GM03348 (cell line): ENCODE results near the gene RPL3.
A peak's percentile ranks its signal among the peaks of the same experiment; 100 is the strongest.

Experiments
- DNase-seq: peaks from one replicate; pipeline ENCODE4 v3.0.0; 2012; ENCODE audit warnings: low spot score

The RPL3 gene

DNA sequence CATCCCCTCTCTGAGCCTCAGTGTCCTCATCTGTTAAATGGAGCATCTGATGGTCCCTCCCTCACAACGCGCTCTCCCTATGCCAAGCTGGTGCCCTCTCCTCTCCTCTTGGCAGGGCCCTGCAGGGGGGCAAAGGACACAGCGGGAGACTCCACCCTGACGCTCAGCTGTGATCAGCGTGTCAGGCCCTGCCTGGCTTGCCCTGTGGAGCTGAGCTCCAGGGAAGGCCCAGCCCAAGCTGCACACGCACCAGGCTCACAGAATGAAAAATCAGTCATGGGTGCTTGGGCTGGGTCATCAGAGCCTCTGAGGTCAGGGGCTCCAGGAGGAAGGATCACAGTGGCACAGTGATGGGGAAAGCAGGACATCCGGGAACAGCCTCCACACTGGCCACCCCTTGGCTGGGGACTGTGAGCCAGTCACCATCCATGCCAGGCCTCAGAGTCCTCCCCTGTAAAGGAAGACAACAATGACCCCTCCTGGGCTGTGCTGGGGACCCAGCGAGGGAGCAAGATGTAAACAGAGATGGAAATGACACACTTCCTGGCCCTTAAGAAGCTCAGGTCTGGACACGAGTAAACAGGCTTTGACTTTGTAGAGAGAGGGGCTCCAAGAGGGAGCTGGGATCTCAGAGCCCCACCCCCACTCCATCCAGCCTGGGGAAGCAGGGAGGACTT, 36.6 kb downstream of the RPL3 start:
- no peak for DNase-seq

DNA sequence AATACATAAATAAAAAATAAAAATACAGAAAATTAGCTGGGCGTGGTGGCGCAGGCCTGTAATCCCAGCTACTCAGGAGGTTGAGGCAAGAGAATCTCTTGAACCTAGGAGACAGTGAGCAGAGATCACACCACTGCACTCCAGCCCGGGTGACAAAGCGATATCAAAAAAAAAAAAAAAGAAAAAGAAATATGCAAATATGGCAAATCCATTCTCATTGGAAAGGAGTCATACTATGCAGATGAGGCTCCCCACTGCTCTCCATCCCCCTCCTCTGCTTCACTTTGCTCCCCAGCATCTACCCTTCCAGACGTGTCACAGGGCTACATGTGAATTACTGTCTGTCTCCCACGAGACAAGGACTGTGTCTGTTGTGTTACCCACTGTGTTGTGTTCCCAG, 38.3 kb downstream of the RPL3 start:
- no peak for DNase-seq

DNA sequence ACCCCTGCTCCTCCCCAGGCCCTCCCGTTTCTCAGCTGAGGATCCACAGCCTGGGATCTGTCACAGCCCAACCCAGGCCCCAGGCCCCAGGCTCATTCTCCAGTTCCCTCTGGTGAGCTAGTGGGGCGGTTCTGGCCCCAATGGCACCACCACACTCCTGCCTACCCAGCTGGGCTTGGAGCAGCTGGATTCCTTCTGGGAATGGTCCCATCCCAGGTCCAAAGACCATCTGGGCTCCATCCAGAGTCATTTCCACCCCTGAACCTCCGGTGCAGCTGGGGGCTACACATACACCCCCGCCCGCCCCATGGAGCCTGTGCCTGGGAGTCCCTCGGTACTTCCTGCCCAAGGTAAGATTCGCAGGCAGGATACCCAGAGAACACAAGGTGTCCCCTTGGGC, 39.2 kb downstream of the RPL3 start:
- DNase-seq: no peak

DNA sequence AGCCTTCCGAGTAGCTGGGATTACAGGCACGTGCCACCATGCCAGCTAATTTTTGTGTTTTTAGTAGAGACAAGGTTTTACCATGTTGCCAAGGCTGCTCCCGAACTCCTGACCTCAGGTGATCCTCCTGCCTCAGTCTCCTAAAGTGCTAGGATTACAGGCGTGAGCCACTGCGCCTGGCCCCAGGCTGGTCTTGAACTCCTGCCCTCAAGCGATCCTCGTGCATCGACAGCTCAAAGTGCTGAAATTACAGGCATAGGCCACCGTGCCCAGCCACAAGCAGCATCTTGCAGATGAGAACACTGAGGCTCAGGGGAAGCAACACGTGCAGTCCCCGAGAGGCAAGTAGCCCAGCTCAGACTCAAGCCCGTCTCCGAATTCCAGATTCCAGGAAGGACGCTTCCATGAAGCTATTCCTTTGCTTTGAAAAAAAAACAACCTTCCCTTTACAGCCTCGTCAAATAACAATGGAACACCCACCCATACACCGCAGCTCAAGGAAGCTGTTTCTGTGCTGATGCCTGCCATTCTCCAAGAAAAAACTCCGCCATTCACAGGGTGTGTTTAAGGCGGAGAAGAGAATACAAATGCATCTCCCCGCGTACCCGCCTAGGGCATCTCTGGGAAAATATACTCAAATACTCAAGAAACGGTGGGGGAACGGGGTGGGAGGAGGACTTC, 40.1 kb downstream of the RPL3 start:
- no peak for DNase-seq

DNA sequence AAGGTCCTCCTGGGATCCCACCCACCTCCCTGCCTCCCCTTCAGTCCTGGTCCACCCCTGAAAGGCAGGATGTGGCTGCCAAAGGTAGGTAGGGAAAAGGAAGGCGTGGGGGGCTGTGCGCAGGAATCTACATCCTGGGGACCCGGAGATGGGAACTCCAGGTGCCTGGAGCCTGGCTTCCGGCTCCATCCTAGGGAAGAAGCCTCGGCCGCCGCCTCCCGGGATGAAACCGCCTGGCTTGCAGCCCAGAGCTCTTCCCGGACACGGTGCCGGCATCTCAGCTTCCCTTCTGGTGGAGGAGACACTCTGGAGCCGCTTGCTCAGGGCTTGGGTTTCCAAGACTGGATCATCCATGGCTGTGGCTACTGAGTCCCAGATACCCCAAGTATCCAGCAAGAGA, 41.4 kb downstream of the RPL3 start:
- DNase-seq: peak; percentile 76

DNA sequence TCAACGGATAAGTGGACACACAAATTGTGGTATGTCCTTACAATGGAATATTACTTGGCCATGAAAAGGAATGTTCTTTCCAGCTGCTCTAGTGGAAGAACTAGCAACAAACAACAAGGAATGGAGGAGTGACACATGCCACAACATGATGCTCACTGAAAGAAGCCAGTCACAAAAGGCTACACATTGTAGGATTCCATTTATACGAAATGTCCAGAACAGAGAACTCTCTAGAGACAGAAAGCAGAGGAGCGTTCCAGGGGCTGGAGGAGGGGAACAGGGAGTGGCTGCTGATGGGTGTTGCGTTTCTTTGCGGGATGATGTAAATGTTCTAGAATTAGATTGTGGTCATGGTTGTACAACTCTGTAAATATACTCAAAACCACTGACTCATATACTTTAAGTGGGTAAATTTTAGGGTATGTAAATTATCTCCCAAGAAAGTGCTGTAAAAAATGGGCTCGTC, 42.2 kb downstream of the RPL3 start:
- DNase-seq: no peak

DNA sequence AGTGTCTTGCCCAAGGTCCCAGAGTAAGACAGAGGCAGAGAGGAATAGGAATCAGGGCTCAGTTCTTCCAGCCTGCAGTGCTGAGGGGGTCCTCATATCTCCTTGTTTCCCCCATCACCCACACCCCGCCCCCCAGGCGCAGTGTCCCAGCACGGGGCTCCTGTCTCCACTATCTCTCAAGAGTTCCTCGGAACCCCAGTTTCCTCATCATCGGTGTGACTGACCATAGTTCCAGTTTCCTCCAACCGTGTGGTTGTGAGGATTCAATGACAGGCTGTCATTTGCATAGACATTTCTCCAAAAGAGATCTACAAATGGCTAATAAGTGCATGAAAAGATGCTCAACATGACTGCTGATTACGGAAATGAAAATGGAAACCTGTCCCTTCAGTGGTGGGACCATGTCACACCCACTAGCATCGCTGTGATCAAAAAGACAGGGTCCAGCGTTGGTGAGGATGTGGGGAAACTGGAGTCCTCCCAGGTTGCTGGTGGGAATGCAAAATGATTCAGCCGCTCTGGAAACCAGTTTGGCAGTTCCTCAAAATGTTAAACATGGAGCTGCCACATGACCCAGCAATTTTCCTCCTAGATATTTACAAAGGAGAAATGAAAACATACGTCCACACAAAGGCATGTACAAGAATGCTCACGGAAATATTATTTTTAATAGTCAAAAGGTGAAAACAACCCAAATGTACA, 42.8 kb downstream of the RPL3 start:
- no peak for DNase-seq

DNA sequence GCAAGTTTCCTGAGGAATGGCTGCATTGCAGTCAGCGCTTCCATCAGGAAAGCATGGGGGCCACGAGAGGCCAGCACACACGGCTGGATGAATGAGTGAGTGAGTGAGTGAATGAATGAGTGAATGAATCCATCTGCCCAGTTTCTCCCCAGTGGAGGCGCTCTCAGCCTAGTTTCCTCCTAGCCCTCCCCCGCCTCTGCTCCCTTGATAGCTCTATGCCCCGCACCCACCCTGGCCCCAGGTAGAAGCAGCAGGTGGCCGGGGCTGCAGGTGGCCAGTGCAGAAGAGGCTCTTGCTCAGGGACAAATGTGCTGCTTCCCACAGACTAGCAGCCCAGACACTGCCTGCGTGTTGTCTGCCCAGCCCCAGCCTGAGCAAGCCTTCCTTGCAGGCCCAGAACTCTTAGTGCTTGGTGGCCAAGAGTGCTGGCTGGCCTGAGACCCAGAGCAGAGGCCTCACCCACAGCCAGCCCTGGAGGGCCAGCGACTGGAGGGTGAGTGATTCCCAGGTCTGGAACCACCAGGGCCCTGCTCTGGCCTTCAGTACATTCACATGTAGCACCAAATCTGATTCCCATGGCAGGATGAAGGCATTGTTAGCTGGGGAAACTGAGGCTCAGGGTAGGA, 43.5 kb downstream of the RPL3 start:
- DNase-seq: no peak

DNA sequence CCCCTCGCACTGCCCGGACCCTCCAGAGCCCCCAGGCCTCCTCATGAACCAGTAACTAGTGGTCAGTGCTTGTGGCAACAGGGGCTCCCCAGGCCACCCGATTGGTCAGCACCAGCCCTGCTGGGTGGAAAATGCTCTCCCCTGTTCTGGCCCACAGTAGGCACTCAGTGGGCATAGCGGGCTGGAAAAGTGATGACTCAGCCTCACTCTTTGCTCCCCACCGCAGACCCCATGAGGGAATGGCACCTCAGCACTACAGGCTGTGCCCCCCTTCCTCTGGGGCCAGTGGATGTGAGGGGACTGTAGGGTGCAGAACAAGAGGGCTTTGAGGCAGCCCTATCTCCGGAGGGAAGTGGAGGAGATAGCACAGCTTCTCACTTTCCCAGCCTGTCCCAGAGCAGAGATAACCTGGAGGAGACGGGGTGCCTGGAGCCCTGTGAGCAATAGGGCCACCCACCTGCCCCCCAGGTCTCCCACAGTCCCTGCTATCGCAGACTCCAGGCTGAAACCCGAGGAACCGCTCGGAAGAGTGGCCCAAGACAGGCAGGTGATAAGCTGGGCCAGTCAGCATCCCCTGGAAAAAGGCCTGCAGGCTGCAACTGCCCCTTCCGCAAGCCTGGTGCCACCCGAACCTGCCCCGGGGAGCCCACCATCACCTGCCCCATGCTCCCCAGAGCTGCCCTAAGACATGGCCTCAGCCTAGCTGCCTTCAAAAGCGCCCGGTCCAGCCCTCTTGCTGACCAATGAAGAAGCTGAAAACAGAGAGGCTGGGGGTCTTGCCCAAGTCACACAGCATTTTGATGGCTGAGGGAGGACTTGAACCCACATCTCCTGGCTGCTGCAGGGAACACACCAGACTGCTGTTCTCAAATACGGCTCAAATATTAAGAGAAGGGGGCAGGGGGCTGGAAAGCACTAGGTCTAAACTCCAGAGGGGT, 45.2 kb downstream of the RPL3 start:
- no peak for DNase-seq

DNA sequence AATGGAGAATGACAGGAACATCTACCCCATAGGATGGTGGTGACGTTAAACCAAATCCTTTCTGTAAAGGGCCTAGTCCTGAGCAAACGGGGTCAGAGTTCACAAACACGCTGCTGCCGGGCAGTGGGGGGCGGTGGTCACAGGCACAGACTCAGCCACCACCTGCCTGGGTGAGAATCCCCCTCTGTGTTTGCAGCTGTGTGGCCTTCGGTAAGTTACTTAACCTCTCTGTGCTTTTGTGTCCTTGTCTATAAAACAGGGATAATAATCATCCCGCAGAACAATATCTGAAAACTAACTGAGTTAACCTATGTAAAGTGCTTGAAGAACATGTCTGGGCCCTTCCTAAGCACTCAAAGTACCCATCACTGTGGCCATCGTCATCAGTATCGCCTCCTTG, 48.6 kb downstream of the RPL3 start:
- DNase-seq: no peak

DNA sequence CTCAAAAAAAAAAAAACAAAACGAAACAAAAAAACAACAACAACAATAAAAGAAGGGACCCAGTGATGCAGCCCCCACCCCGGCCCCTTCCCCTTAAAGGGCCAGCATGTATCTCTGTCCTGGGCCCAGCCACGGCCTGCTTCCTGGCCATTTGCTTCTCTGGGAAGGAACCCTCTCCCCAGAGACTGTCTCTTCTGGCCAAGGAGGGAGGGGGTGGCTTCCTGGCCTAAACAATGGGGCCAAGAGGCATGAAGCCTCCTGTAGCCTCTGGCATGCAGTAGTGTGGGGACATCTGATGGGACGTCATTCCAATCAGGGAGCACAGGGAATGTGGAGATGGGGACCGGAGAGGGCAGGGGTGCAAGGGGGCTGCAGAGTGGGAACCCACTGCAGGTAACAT, 49.1 kb downstream of the RPL3 start:
- no peak for DNase-seq

DNA sequence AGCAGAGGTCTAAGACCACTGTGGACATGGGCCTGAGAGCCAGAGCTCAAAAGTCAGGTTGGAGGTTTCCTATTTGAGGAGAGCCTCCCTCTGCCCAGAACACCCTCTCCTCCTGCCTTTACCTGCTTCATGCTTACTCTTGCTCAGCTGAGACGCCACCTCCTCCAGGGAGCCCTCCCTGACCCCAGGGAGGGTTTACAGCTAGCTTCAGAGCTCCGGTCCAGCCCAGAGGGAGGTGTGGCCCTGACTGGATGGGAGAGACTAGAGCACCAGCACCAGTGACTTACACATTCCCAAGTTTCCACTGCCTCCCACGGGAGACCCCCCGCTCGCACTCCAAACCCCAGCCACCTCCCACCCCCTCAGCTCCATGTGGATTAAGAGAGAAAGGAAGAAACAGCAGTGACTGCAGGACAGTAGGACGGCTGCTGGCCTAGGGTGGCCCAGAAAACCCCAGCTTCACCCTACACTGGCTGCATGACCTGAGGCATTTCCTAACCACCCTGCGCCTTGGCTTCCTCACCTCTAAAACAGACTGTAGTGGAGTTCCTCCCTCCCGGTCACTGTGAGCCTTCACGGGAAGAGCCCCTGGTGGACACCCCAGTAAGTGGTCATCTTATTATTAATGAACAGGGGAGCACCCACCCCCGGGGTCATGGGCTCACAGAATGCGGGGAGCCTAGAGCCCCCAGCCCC, 50.2 kb downstream of the RPL3 start:
- DNase-seq: no peak

DNA sequence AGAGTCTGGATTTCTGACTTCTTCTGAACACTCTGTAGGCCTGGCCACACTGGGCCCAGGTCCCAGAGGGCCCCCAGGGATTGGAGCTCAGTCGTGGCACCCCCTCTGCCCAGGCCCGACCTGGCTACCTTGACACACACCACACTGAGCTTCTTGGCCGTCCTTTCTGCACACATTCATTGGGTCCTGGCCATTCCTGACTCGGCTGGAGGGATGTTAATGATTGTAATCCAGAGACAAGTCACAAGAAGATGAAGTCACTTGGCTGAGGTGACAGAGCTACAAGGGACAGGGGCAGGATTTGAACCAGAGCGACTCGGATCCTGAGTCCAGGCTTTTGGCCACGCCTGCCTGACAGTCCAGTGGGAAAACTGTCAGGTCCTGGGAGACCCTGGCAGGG, 50.8 kb downstream of the RPL3 start:
- DNase-seq: no peak

DNA sequence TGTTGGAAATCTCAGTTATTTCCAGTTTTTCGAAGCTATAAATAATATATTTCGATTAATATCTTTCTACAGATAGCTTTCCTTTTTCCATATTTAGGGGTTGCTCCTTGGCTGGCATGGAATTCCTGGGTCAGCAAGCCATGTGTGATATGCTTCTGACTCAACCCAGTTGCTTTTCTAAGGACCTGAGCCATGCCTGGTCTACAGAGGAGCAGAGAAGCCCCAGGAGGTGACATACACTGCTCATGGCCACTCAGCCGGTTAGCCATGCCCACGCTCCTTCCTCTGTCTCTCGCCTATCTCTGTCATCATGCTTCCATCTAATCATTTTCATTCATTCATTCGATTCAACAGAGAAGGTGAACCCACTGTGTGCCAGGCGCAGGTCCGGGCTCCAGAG, 51.4 kb downstream of the RPL3 start:
- no peak for DNase-seq

DNA sequence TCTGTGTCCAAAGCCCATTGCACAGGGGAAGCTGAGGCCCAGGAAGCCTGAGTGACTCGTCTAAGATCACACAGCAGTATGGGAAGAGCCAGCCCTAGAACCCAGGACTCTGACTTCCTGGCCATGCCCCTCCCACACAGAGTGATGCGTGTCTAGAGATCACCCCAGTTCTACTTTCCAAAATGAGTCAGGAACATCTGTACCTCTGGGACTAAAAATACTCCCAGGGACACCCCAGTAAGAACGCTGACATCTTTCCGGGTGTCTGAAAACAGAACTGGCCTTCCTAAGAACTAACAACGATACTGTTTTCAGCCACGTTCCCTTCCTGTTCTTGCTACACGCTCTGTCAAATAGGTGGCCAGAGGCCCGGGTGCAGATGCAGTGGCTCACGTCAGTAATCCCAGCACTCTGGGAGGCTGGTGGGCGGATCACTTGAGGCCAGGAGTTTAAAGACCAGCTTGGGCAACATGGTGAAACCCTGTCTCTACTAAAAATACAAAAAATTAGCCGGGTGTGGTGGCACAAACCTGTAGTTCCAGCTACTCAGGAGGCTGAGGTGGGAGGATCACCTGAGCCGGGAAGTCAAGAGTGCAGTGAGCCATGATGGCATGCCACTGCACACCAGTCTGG, 52.9 kb downstream of the RPL3 start:
- no peak for DNase-seq

DNA sequence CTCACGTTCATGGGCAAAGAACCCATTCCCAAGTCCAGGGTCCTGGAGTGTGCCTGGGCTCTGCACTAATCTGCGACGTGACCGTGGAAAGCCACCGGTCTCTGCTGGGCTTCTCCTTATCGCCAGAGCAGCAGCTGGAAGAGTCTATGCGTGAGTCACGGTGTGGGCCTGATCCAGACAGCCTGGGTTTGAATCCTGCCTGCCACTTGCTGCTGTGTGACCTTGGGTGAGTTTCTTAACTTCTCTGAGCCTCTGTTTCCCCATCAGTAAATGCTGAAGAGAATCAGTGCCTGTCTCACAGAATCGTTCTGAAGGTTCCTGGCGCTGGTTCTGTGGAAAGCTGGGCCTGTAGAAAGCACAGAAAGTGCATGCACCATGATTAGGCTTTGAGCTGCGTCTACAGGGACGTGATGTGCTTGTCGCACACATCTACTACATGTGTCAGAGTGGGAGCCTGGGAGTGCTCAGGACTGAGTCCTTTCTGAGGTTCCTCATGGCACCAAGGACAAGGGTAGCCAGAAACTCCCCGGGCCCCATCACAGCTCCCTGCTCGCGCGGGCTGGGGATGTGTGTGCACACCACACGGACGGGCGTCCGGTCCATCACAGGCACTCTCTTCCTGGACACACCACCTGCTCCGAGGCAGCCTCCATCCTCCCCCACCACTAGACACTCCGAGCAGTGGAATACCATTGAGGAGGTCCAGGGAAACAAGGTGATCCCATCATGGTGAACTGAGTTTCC, 54.1 kb downstream of the RPL3 start:
- DNase-seq: no peak

DNA sequence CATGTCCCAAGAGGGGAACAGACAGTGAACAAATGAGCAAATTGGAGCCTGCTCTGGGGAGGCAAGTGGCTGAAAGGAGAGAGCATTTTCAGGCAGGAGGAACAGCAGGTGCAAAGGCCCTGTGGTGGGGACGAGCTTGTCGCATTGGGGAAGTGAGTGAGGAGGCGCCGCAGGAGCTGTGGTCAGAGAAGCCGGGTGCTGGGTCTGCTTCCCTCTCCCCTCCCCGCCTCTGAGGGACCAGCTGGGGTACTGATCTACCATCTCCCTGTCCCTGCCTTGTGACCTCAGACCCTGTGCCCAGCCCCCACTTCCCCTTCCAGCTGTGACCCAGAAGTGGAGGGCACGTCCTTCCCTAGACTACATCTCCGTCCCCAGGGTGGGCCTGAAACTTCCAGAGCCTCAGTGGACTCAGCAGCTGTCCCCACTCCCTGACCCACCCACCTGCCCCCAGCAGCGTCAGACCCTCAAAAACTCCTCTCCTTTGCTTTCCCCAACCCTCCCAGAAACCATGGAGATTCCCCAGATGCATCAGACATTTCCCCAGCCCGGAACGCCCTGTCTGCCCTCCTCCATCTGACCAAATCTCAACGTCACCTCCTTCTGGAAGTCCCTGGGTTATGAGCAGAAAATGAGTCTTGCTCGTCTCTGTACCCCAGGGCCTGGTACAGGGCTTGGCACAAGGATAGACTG, 54.9 kb downstream of the RPL3 start:
- no peak for DNase-seq

DNA sequence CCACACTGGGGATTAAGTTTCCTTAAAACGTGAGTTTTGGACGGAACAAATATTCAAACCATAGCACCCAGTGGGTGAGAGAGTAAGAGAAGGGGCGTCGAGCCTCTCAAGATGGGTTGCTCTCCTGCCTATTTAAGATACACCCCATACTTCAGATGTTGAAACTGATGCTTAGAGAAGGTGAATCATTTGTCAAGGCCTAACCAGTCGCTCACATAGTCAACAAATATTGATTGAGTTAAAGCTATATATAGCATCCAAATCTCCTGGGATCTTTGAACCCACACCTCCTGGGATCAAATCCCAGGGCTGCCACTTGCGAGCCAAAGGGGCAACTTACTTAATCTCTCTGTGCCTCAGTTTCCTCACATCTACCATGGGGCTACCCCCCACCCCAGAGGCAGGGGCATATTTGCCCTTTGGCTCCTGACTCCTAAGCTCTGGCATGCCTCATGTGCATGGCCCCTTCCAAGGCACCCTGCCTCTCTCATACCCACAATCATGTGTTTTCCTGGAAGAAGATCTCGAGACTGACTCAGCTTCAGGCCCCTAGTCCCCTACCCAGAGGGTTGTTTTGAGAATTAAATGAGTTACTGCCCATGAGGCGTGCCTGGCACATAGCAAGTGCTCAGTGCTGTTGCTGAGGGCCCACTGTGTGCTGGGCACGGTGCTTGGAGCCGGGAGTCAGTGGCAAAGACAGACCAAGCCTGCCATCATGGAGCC, 55.6 kb downstream of the RPL3 start:
- DNase-seq: no peak
